ENCODE data around the gene HOXB5.

GRCh38 chr17:48630009-48630924 is 36.7 kb upstream of the HOXB5 start:
- TF ChIP-seq POLR2A (IDR thresholded peaks at IDR 0.05) = no peak
- TF ChIP-seq, protein P1, sequence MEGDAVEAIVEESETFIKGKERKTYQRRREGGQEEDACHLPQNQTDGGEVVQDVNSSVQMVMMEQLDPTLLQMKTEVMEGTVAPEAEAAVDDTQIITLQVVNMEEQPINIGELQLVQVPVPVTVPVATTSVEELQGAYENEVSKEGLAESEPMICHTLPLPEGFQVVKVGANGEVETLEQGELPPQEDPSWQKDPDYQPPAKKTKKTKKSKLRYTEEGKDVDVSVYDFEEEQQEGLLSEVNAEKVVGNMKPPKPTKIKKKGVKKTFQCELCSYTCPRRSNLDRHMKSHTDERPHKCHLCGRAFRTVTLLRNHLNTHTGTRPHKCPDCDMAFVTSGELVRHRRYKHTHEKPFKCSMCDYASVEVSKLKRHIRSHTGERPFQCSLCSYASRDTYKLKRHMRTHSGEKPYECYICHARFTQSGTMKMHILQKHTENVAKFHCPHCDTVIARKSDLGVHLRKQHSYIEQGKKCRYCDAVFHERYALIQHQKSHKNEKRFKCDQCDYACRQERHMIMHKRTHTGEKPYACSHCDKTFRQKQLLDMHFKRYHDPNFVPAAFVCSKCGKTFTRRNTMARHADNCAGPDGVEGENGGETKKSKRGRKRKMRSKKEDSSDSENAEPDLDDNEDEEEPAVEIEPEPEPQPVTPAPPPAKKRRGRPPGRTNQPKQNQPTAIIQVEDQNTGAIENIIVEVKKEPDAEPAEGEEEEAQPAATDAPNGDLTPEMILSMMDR (IDR thresholded peaks at IDR 0.05) = no peak

All from ovary (tissue), 3 donors.